ENCODE data around the gene TMEM213. TPM values are rescaled to one million over a fixed set of nuclear protein-coding genes. Genes with fewer than 3 reads are reported as not detected.

Gene TMEM213
- total RNA-seq, 1 donor from 2014 or later: not detected

GRCh38 chr7:138842111-138842510, 44.3 kb downstream of the TMEM213 start:
- H3K36me3 ChIP-seq: peaks cover 2% of the 10 kb centered on the region
- H3K4me1 ChIP-seq: peaks cover 10% of the 10 kb centered on the region
- no peak overlapping the region for H3K27ac ChIP-seq (replicated peaks)
- intact Hi-C loops (cut with micrococcal nuclease): no loop called here
- TF ChIP-seq CTCF (IDR thresholded peaks at IDR 0.05; ENCODE audit: borderline replicate concordance): no peak
- no peak overlapping the region for H3K4me3 ChIP-seq
- no peaks in the 10 kb centered on the region for H3K9me3 ChIP-seq (replicated peaks)
- no peaks in the 10 kb centered on the region for H3K27me3 ChIP-seq (ENCODE audit: low read depth)
- no peak for DNase-seq

- no peaks in the 10 kb centered on the region for H3K27me3 ChIP-seq (ENCODE audit: low read depth)
- no peaks in the 10 kb centered on the region for H3K9me3 ChIP-seq (replicated peaks)
- no peak for DNase-seq
- no peak for TF ChIP-seq CTCF (IDR thresholded peaks at IDR 0.05; ENCODE audit: borderline replicate concordance)
- H3K27ac ChIP-seq (replicated peaks): no peak overlapping the region
- no peaks in the 10 kb centered on the region for H3K4me1 ChIP-seq
- intact Hi-C loops (cut with micrococcal nuclease): no loop called here
- no peak overlapping the region for H3K4me3 ChIP-seq
- H3K36me3 ChIP-seq: peaks cover 2% of the 10 kb centered on the region
Observed at GRCh38 chr7:138843632-138844580, 46.1 kb downstream of the TMEM213 start.

- H3K36me3 ChIP-seq: peaks cover 6% of the 10 kb centered on the region
- peaks cover 5% of the 10 kb centered on the region for H3K9me3 ChIP-seq (replicated peaks)
- no peaks in the 10 kb centered on the region for H3K4me1 ChIP-seq
- no peaks in the 10 kb centered on the region for H3K27me3 ChIP-seq (ENCODE audit: low read depth)
- no peak overlapping the region for H3K27ac ChIP-seq (replicated peaks)
- no peak overlapping the region for H3K4me3 ChIP-seq
- no peak for DNase-seq
- intact Hi-C loops (cut with micrococcal nuclease): no loop called here
- no peak for TF ChIP-seq CTCF (IDR thresholded peaks at IDR 0.05; ENCODE audit: borderline replicate concordance)
Observed at GRCh38 chr7:138845711-138846110, 47.9 kb downstream of the TMEM213 start.

- DNase-seq: no peak
- Histone ChIP-seq H3K27ac (replicated peaks) (no peak overlapping the region), H3K27me3 (ENCODE audit: low read depth) (no peaks in the 10 kb centered on the region), H3K36me3 (peaks cover 15% of the 10 kb centered on the region), H3K4me1 (no peaks in the 10 kb centered on the region), H3K4me3 (no peak overlapping the region), H3K9me3 (replicated peaks) (peaks cover 5% of the 10 kb centered on the region)
- intact Hi-C loops (cut with micrococcal nuclease): no loop called here
- no peak for TF ChIP-seq CTCF (IDR thresholded peaks at IDR 0.05; ENCODE audit: borderline replicate concordance)
Observed at GRCh38 chr7:138848056-138848980, 50.5 kb downstream of the TMEM213 start.

GRCh38 chr7:138849701-138850100, 51.9 kb downstream of the TMEM213 start:
- intact Hi-C loops (cut with micrococcal nuclease): no loop called here
- Histone ChIP-seq H3K9me3 (replicated peaks) (peaks cover 5% of the 10 kb centered on the region), H3K4me1 (no peaks in the 10 kb centered on the region), H3K4me3 (no peak overlapping the region), H3K27me3 (ENCODE audit: low read depth) (no peaks in the 10 kb centered on the region), H3K36me3 (peaks cover 13% of the 10 kb centered on the region), H3K27ac (replicated peaks) (no peak overlapping the region)
- TF ChIP-seq CTCF (IDR thresholded peaks at IDR 0.05; ENCODE audit: borderline replicate concordance): no peak
- DNase-seq: no peak
